H1 (cell line): Measurements from ENCODE around the gene ANKRD13B. TPM values are rescaled to one million over a fixed set of nuclear protein-coding genes. Genes with fewer than 3 reads are reported as not detected.
A peak's percentile ranks its signal among the peaks of the same experiment; 100 is the strongest.

Experiments used
- ASH2L ChIP-seq: fragments of 200-600, 300-600 bp; sonication (generic); IDR thresholded peaks from one replicate; pipeline ENCODE4 v1.7.1; 2017; ENCODE audit warnings: low read length
- CBX8 ChIP-seq: fragments of 300-800, 300-1000 bp; sonication (generic); IDR thresholded peaks from 2 replicates; pipeline ENCODE4 v1.7.1; 2016; ENCODE audit warnings: low read depth, low read length, borderline replicate concordance
- CREB1 ChIP-seq: IDR thresholded peaks from 2 replicates; pipeline ENCODE4 v1.6.1; 2012; ENCODE audit warnings: inconsistent platforms
- CTBP2 ChIP-seq: IDR thresholded peaks from 2 replicates; pipeline ENCODE4 v1.7.0; 2011; ENCODE audit warnings: borderline replicate concordance, mild to moderate bottlenecking, moderate library complexity, mixed read lengths, low read length; ENCODE audit not compliant: insufficient read depth, insufficient read length
- E2F6 ChIP-seq: IDR thresholded peaks from 2 replicates; pipeline ENCODE4 v1.6.1; 2012; ENCODE audit warnings: inconsistent platforms
- EZH2 ChIP-seq: fragments of 200-600 bp; sonication (generic); IDR thresholded peaks from 2 replicates; pipeline ENCODE4 v1.7.1; 2012; ENCODE audit warnings: low read depth, mild to moderate bottlenecking, moderate library complexity, low read length, inconsistent platforms; ENCODE audit not compliant: severe bottlenecking
- HDAC2 ChIP-seq, 2 experiments: fragments of 300-600 bp in 1 of 2; sonication (generic) in 1 of 2; IDR thresholded peaks; 2 replicates each; pipeline ENCODE4 v1.6.1; 2011 to 2012; ENCODE audit warnings: low read depth in 2 of 2, low read length in 2 of 2, mild to moderate bottlenecking in 2 of 2, moderate library complexity in 2 of 2, borderline replicate concordance in 1 of 2, inconsistent platforms in 1 of 2
- HDAC6 ChIP-seq: IDR thresholded peaks from one replicate; pipeline ENCODE4 v1.7.1; 2012; ENCODE audit warnings: low read depth, mild to moderate bottlenecking, inconsistent platforms, low read length, moderate library complexity
- KDM4A ChIP-seq: IDR thresholded peaks from one replicate; pipeline ENCODE4 v1.7.1; 2012; ENCODE audit warnings: low read depth, mild to moderate bottlenecking, moderate library complexity, low read length, inconsistent platforms; ENCODE audit not compliant: severe bottlenecking
- MAFK ChIP-seq: IDR thresholded peaks from 2 replicates; pipeline ENCODE4 v1.6.1; 2012; ENCODE audit warnings: low read depth, mild to moderate bottlenecking, improper control_type of control experiment, low read length
- MAX ChIP-seq: IDR thresholded peaks from 2 replicates; pipeline ENCODE4 v1.6.1; 2012; ENCODE audit warnings: inconsistent platforms
- POLR2A ChIP-seq, 2 experiments: IDR thresholded peaks; 1 replicate in 1 of 2; 2 replicates in 1 of 2; pipeline ENCODE4 v1.6.1; 2011; ENCODE audit warnings: low read depth in 2 of 2, low read length in 2 of 2, mild to moderate bottlenecking in 2 of 2; ENCODE audit errors: control extremely low read depth in 1 of 2
- POLR2AphosphoS5 ChIP-seq: IDR thresholded peaks from 2 replicates; pipeline ENCODE4 v1.6.1; 2011; ENCODE audit warnings: low read depth, low read length
- RBBP5 ChIP-seq: IDR thresholded peaks from 2 replicates; pipeline ENCODE4 v1.7.1; 2012; ENCODE audit warnings: low read depth, mild to moderate bottlenecking, inconsistent platforms, low read length, moderate library complexity, borderline replicate concordance
- SIN3A ChIP-seq, 2 experiments: IDR thresholded peaks in 1 of 2; conservative IDR thresholded peaks in 1 of 2; 2 replicates each; pipeline ENCODE4 v1.6.1; 2011 to 2012; ENCODE audit warnings: low read length in 2 of 2, improper control_type of control experiment in 1 of 2, low read depth in 1 of 2, mild to moderate bottlenecking in 1 of 2
- SIX5 ChIP-seq: IDR thresholded peaks from 2 replicates; pipeline ENCODE4 v1.6.1; 2011; ENCODE audit warnings: mild to moderate bottlenecking, low read depth, low read length
- TAF1 ChIP-seq: IDR thresholded peaks from 2 replicates; pipeline ENCODE4 v1.6.1; 2011; ENCODE audit warnings: mild to moderate bottlenecking, low read depth, low read length
- TAF7 ChIP-seq: optimal IDR thresholded peaks from 2 replicates; pipeline ENCODE3; 2011; ENCODE audit warnings: low read depth, mild to moderate bottlenecking, inconsistent platforms, low read length, moderate library complexity, borderline replicate concordance
- TEAD4 ChIP-seq: IDR thresholded peaks from 2 replicates; pipeline ENCODE4 v1.6.1; 2012; ENCODE audit warnings: low read depth, low read length, inconsistent platforms, mixed read lengths
- USF2 ChIP-seq: IDR thresholded peaks from 2 replicates; pipeline ENCODE4 v1.6.1; 2011; ENCODE audit warnings: low read length, improper control_type of control experiment
- polyA plus RNA-seq, 7 experiments: library from polyadenylated mRNA; depleted of rRNA in 3 of 7; stranded (reverse) in 5 of 7; unstranded in 2 of 7; fragments of >200 nt in 5 of 7; fragments of 200-250 nt in 2 of 7; gene quantifications; 1 replicate in 5 of 7; 2 replicates in 1 of 7; 4 replicates in 1 of 7; pipeline versions ENCODE4 v1.2.1 to v1.2.3, GENCODE V29; 2011 to 2013; ENCODE audit warnings: missing spikeins in 2 of 7, mixed read lengths in 2 of 7
- total RNA-seq: library from RNA; stranded (reverse); fragmentation: NEBNext Ultra II Directional; extraction: Animal tissue kit (Norgen Biotek cat#: 25700); gene quantifications from 2 replicates; pipeline ENCODE4 v1.2.1, GENCODE V29; 2021

Gene ANKRD13B
- total and polyA plus RNA-seq, 2 of the 8 experiments (the other 6 are each of a cell fraction or from before 2014, with no cell fraction given): 16.4 to 48.5 TPM

- TF ChIP-seq ASH2L (peak; percentile 40), POLR2AphosphoS5 (peak; percentile 60; the same call in 1 of the 2 replicates), CBX8 (no peak), MAFK (no peak), HDAC6 (no peak), SIX5 (no peak), EZH2 (no peak), TEAD4 (0 out of 2 replicates have a peak, but pooled peaks have one; percentile 3), TAF1 (peak; percentile 31; the same call in 1 of the 2 replicates), CTBP2 (no peak), CREB1 (peak; percentile 69; the same call in 1 of the 2 replicates), TAF7 (peak; percentile 75), MAX (peak; percentile 100), KDM4A (peak; percentile 77), RBBP5 (no peak), POLR2A (IDR thresholded peaks at IDR 0.05; ENCODE audit: control extremely low read depth in 1 of 2, low read depth in 2 of 2, low read length in 2 of 2) (peak in 1 of 2 experiments; percentile 44; a peak in 1 of 3 replicates), SIN3A (conservative IDR thresholded peaks at IDR 0.05 in 1 of 2, IDR thresholded peaks at IDR 0.05 in 1 of 2; ENCODE audit: low read depth in 1 of 2, low read length in 2 of 2) (peak in 1 of 2 experiments; percentile 50; a peak in 1 of 4 replicates), E2F6 (peak; percentile 98), HDAC2 (IDR thresholded peaks at IDR 0.05; ENCODE audit: borderline replicate concordance in 1 of 2, low read depth in 2 of 2, low read length in 2 of 2) (peak in 1 of 2 experiments; percentile 92; a peak in 2 of 4 replicates), USF2 (peak; percentile 38; the same call in 1 of the 2 replicates)
- TF ChIP-seq, all 59 proteins: peak for 18
Measured at GRCh38 chr17:29613352-29613837, 20.5 kb downstream of the ANKRD13B start (continued).
